GM12874 (cell line): ENCODE results near the gene GRAMD1B.

Source experiments
- CTCF ChIP-seq: IDR thresholded peaks from 2 replicates; pipeline ENCODE4 v1.5.1; 2011; ENCODE audit warnings: low read depth, mild to moderate bottlenecking, control low read depth, low read length, moderate library complexity; ENCODE audit not compliant: insufficient read depth

The GRAMD1B gene

GRCh38 chr11:123491241-123491640, 61.2 kb downstream of the GRAMD1B start:
- TF ChIP-seq CTCF = no peak

GRCh38 chr11:123493349-123494063, 63.4 kb downstream of the GRAMD1B start:
- no peak for TF ChIP-seq CTCF

DNA sequence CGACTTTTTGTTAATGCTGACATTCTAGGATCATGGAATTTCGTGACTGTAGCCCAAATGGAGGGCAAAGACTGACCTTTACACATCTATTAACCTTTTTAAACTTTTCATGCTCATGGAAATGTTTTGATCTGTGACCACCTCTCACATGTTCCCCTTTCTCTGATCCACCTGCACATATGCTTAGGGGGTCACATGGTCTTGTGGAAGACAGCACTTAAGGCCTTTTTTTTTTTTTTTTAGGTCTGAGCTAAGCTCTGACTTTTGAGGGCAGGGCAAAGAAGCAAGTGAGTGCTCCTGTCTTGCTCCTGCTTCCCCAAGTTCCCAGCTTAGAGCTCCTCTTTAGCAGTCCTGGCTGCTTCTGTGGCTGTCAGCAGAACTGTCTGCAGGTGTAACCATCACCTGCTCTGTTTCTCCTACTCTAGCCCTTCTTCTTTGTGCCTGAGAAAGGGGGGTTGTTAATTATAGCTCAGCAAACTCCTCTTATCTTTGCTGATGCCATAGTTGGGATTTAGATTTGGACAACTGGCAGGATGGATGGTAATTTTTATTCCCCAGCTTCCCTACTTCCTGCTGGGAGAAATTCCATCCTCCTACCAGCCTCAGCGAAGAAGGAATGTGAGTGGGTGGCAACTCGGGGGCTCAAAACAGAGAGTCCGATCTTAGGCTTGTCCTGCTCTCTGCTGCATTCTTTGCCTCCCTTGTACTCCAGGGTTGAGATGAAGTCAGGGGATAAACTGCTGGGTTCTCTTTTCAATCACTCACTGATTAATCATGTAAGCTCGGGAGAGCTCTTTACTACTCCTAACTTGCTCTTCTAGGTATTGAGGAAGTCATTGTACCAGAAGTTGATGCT, 64.4 kb downstream of the GRAMD1B start:
- no peak for TF ChIP-seq CTCF

DNA sequence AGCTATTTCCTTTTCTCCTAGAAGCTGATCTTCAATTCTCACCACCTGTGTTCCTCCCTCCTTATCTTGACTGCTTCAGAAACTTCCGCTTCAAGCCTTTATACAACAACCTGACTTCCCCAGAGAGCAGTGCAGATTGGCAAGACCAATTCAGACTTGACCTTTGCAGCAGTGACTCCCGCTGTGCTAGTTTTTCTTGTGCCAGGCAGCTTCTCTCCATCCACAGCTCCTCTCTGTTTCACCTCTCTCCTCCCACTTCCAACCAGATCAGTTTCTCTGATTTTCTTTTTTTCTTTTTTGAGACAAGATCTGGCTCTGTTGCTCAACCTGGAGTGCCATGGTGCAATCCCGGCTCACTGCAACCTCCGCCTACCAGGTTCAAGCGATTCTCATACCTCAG, 74.3 kb downstream of the GRAMD1B start:
- no peak for TF ChIP-seq CTCF

GRCh38 chr11:123505546-123506299, 75.7 kb downstream of the GRAMD1B start:
- no peak for TF ChIP-seq CTCF

DNA sequence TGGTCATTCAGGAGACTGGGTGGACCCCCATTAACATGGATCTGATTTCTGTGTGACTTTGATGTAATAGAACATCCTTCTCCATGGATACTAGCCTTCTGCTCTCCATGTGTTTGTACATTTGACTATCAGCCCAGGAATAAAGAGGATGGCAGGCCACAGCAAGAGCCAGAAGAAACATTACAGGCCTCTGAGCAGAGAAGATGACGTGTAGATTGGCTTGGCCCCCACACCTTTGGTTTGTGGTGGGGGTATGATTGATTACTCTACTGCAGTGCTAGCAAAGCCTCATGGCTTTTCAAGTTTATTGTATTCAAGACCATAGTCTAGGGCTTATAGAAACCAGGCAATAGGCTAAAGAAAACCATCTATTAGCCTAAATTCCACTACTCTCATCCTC, 77.0 kb downstream of the GRAMD1B start:
- no peak for TF ChIP-seq CTCF
